ENCODE results near the gene MED29.
A peak's percentile ranks its signal among the peaks of the same experiment; 100 is the strongest.
"Not testable (repeated sequence)": the region's sequence is repeated elsewhere in the genome, so short reads cannot be mapped to it uniquely, and the experiment has no call there.

Gene MED29

GRCh38 chr19:39372047-39372802 is 19.0 kb upstream of the MED29 start:
- no peak for DNase-seq

DNA sequence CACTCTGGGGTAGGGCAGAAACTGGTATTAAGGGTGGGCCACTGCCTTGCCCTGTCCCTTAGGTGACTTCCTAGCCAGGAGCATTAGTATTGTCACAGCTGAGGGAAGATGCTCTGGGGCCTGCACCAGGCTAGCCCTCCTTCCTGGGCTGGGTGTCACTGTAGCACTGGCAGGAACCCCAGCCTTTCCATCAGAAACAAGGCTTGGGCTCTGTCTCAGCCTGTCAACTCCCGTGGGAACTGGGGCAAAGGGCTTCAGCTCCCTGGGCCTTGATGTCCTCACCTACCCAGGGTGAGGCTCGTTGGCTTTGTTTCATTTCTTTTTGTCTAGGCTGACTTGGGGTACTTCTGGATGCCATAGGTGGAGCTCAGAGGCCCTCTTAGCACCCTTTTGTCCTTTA is 18.2 kb upstream of the MED29 start:
- DNase-seq: no peak

DNA sequence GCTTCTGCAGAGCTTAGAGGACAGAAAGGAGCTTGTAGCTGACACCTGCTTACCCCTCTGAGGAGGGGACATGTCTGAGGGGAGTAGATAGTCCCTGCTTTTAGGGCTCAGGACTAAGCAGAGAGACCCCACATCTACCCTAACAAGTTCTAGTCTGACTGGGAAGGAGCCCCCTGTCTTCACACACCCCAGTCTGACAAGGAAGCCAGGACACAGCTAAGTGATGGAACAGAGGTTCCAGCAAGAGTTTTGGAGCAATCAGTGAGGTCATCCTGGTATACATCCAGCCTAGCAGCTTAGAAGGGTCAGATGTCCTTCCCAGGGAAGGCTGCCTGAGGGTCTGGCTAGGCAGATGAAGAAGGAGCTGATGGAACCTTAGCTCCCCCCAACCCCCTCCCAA is 15.2 kb upstream of the MED29 start:
- DNase-seq: no peak

DNA sequence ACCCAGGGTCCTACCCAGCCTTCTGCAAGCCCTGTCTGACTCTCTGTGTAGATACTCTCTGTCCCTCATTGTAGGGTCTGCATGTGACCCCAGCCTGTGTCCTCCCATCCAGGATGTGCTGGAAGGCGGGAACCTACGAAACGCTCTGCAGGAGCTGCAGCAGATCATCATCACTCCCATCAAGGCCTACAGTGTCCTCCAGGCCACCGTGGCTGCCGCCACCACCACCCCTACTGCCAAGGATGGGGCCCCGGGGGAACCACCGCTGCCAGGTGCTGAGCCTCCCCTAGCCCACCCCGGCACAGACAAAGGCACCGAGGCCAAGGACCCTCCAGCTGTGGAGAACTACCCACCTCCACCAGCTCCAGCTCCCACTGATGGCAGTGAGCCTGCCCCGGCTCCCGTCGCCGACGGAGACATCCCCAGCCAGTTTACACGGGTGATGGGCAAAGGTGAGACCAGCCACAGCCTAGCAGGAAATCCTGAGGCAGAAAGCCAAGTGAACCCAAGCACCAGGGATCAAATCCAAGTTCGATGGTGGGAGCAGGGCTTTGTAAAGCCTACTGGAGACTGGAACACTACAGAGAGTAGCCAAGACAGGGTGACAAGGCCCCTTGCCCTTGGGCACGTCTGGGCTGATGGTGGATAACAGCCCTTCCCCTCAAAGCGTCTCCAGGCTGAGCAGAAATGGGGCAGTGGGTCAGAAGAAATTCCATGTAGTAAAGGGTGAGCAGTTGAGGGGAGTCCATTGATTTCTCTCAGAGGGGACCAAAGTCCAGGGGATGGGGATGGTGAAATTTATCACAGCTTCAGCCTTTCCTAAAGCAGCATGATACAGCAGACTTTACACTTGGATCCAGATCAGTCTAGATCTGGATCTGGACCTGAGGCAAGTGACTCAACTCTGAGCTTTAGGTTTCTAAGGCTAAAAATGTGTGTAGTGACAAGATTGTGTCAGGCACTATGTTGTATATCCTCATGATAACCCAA is 13.5 kb upstream of the MED29 start:
- no peak for DNase-seq

- not testable (repeated sequence) for DNase-seq
Observed at GRCh38 chr19:39379366-39379765, 11.8 kb upstream of the MED29 start.

GRCh38 chr19:39379865-39380396 is 11.2 kb upstream of the MED29 start:
- no peak for DNase-seq

DNA sequence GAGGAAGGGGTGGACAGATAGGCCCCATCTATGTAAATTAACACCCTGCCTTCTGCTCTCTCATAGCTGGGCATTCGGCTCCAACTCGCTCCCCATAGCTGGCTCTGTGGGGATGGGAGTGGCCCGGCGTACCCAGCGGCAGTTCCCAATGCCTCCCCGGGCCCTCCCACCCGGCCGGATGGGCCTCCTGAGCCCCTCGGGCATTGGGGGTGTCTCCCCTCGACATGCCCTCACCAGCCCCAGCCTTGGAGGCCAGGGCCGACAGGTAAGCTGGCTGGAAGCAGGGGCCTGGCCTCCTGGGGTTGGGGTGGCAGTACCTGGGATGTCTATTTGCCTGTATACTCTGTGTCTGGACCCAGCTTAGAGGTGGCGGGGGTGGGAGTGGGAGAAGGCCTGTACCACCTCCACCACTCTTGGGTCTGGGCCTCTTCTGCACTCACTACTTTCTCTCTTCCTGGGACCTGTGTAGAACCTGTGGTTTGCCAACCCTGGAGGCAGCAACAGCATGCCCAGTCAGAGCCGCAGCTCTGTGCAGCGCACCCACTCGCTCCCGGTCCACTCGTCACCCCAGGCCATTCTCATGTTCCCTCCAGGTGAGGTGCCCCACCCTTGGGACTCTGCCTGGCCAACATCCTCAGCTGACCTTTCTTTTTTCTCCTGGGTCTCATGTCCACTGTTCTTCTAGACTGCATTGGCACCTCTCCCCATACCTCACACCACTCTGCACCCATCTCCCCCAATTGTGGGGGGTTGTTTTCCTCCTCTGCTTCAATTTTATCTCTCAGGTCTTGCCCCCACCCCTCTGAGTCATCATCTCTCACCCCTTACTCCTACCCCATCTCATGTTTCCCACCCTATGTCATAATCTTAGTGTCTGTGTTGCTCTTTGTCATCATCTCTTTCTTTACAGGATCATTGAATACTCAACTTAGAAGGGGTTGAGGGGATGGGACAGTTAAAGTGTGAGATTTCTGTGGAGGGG is 10.4 kb upstream of the MED29 start:
- no peak for DNase-seq

GRCh38 chr19:39381910-39382611 is 9.1 kb upstream of the MED29 start:
- DNase-seq: no peak

DNA sequence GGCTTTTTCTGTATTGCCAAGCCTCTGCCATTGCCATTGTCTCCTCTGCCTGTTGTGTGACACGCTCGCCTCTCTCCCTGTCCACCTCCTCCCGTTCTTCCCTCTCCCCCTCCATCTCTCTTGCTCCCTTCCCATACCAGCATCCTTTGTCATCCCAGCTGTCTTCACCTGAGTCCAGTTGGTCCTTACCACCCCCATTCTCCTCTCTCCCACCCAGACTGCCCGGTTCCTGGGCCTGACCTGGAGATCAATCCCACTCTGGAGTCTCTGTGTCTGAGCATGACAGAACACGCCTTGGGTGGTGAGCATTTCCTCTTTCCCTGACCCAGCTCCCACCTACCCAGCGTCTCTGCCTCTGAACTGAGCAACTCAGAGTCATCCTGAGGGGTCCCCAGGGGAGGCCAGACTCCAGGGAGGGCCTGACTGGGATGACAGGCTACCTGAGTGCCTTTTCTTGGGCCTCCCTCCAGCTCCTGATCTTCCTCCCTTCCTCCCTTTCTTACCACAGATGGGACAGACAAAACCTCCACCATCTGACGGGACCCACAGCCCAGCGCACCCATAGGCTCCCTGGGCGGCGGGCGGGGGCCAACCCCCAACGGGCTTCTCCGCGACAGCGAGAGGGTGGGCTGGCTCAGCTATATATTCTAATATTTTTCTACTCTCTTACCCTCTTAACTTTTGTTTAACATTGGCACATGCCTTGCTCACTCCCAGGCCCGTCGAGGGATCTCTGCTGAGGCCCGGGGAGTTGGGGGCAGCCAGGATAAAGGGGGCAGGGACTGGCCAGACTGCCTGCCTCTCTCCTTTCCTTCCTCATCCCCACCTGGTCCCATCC is 8.0 kb upstream of the MED29 start:
- no peak for DNase-seq

GRCh38 chr19:39384839-39385568 is 6.2 kb upstream of the MED29 start:
- no peak for DNase-seq

- DNase-seq: no peak
Observed at GRCh38 chr19:39385629-39386411, 5.4 kb upstream of the MED29 start.

GRCh38 chr19:39386557-39386956 is 4.6 kb upstream of the MED29 start:
- DNase-seq: no peak

- DNase-seq: no peak
Observed at GRCh38 chr19:39388657-39389056, 2.5 kb upstream of the MED29 start.

- DNase-seq: no peak
Observed at GRCh38 chr19:39389631-39390414, 1.4 kb upstream of the MED29 start.

- DNase-seq: peak; percentile 89
Observed at GRCh38 chr19:39390451-39390750, 777 bp upstream of the MED29 start.

DNA sequence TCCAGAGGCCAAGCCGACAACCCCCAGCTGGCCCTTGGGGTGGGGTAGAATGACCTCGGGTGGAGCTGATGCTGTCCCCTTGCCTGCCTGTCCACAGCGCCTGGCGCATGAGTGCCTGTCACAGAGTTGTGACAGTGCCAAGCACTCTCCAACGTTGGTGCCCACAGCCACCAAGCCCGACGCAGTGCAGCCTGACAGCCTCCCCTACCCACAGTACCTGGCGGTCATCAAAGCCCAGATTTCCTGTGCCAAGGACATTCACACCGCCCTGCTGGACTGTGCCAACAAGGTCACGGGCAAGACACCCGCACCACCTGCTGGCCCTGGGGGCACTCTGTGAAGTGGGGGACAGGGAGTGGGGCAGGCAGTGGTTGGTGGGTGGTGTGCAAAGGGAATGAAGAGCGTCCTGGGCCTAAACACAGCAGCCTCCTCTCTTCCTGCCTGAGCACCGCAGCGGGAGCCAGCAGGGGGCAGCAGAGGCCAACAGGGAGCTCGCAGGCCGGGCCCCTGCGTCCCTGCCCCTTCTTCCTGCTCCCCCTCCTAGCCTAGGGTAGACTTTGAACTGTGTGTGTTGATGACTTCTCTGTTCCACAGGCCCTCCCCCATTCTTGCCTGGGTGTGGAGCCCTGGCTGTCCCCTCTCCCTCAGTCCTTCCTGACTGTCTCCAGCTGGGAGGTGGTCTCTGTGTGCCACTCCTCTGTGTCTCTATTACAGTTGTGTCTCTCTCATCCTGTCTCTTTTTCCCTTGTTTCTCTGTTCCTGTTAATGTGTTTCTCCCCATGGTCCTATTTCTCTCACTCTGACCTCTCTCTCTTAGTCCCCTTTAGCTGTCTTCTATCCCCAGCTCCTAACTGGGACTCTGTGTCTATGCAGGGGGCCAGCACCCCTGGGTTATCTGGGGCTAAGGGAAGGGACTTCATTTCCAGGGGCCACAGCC is 6.5 kb downstream of the MED29 start:
- DNase-seq: peak; percentile 94

DNA sequence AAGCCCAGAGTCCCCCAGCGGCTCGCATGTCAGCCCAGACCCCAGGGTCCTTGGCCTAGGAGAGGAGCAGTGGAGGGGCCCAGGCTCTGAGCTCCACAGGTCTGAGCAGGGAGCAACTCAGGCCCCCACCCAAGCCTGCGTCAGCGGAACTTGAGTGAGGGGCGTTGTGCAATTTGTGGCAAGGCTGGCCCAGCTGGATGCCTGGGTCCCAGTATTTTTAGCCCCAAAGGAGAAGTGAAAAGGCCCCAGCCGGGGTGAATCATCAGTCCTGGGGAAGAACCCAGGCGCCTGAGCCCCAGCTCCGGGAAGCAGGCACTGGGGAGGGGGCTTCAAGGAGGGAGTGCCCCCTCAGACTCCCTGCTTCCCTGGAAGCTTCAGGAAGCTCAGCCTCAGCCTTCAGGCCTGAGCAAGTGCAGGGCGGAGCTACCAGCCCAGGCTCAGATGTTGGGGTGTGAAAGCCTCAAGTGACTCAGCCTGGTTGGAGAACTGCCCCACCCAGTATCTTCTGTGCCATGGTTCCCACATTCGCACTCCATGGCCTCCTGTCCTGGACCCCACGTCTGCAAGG is 7.2 kb downstream of the MED29 start:
- peak; percentile 74 for DNase-seq
